SHP77 (cell line): ENCODE data around the gene LIN52.

Source experiments
- DNase-seq, 2 experiments: peaks; one replicate each; lab custom pipeline; 2025; lab: John Stamatoyannopoulos, UW

Gene LIN52

GRCh38 chr14:74194506-74195274, 109.9 kb downstream of the LIN52 start:
- no peak for DNase-seq

- no peak for DNase-seq
Observed at GRCh38 chr14:74195623-74196022, 110.9 kb downstream of the LIN52 start.

GRCh38 chr14:74198441-74199234, 113.9 kb downstream of the LIN52 start:
- no peak for DNase-seq

- no peak for DNase-seq
Observed at GRCh38 chr14:74202113-74202512, 117.4 kb downstream of the LIN52 start.

GRCh38 chr14:74203639-74204038, 118.9 kb downstream of the LIN52 start:
- no peak for DNase-seq

- DNase-seq = no peak
Observed at GRCh38 chr14:74204491-74204890, 119.7 kb downstream of the LIN52 start.

- DNase-seq = no peak
Observed at GRCh38 chr14:74205882-74206281, 121.1 kb downstream of the LIN52 start.

- no peak for DNase-seq
Observed at GRCh38 chr14:74207943-74208342, 123.2 kb downstream of the LIN52 start.

GRCh38 chr14:74208642-74209041, 123.9 kb downstream of the LIN52 start:
- no peak for DNase-seq

GRCh38 chr14:74211945-74212580, 127.3 kb downstream of the LIN52 start:
- DNase-seq = no peak

GRCh38 chr14:74213907-74214803, 129.4 kb downstream of the LIN52 start:
- no peak for DNase-seq

GRCh38 chr14:74216671-74217070, 131.9 kb downstream of the LIN52 start:
- no peak for DNase-seq

GRCh38 chr14:74217672-74218448, 133.1 kb downstream of the LIN52 start:
- DNase-seq = peak; percentile 11 to 45

- DNase-seq = no peak
Observed at GRCh38 chr14:74218462-74218861, 133.7 kb downstream of the LIN52 start.

GRCh38 chr14:74219277-74220205, 134.8 kb downstream of the LIN52 start:
- DNase-seq = no peak

- no peak for DNase-seq
Observed at GRCh38 chr14:74220991-74221390, 136.2 kb downstream of the LIN52 start.

- no peak for DNase-seq
Observed at GRCh38 chr14:74221741-74222140, 137.0 kb downstream of the LIN52 start.

- DNase-seq = no peak
Observed at GRCh38 chr14:74223016-74223415, 138.3 kb downstream of the LIN52 start.

GRCh38 chr14:74231784-74232183, 147.0 kb downstream of the LIN52 start:
- no peak for DNase-seq

- no peak for DNase-seq
Observed at GRCh38 chr14:74235017-74235416, 150.3 kb downstream of the LIN52 start.
